ENCODE data around the gene DLG3. TPM values are rescaled to one million over a fixed set of nuclear protein-coding genes. Genes with fewer than 3 reads are reported as not detected.

The DLG3 gene
- polyA plus RNA-seq, 3 donors = 0.12 to 0.17 TPM; not detected in 1

DNA sequence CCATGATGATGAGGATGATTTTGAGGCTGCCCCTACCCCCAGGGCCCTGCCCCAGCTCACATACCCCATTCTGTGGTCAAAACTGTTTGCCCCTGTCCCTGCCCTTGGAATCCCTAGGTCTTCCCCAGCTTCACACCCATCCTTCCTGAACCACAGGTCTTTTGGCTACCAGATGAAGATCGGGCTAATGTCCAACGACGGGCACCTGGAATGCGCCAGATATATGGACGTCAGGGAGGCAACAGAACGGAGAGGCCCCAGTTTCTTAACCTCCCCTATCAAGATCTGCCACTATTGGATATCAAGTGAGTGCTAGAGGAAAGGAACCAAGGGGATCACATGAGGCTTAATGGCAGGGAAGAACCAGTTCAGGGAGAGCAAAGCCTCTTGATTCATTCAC lies 14.9 kb upstream of the DLG3 start:
- Histone ChIP-seq H3K36me3 (replicated peaks in 1 of 2; ENCODE audit: control insufficient read depth in 1 of 2, insufficient read depth in 2 of 2, low read length in 2 of 2) (no peaks in the 10 kb centered on the region), H2AFZ (ENCODE audit: insufficient read depth, low read depth, low read length, poor library complexity, severe bottlenecking) (no peak overlapping the region), H4K20me1 (ENCODE audit: insufficient read depth, low read length) (no peaks in the 10 kb centered on the region), H3K9me3 (replicated peaks in 1 of 2; ENCODE audit: control insufficient read depth in 1 of 2, insufficient read depth in 1 of 2, low read length in 2 of 2) (no peaks in the 10 kb centered on the region), H3K27ac (ENCODE audit: low read depth in 1 of 2, low read length in 2 of 2) (no peak overlapping the region), H3K4me2 (replicated peaks; ENCODE audit: extremely low read depth, low read length, poor library complexity, severe bottlenecking) (no peak overlapping the region), H3K79me2 (ENCODE audit: insufficient read depth, low read length) (no peaks in the 10 kb centered on the region), H3K4me1 (ENCODE audit: control insufficient read depth in 1 of 2, insufficient read depth in 2 of 2, low read length in 2 of 2) (peaks cover 9 to 17% of the 10 kb centered on the region in 2 donors), H3K27me3 (ENCODE audit: control insufficient read depth in 2 of 2, insufficient read depth in 2 of 2, low read length in 2 of 2) (peaks cover 0 to 2% of the 10 kb centered on the region in 2 donors), H3K4me3 (replicated peaks in 1 of 3; ENCODE audit: low read depth in 2 of 3, low read length in 3 of 3) (no peak overlapping the region), H3K9ac (ENCODE audit: insufficient read depth, low read length, poor library complexity, severe bottlenecking) (no peak overlapping the region)
- H3K36me3 Mint-ChIP-seq = no peaks in the 10 kb centered on the region
- peaks cover 11% of the 10 kb centered on the region for H3K4me1 Mint-ChIP-seq
- intact Hi-C loops (cut with micrococcal nuclease) = loop anchor here in 1 of 2 donors (10.0 kb wide), 1 partner anchor 275 kb away; no protein-coding TSS in a partner anchor
- TF ChIP-seq, protein P1, sequence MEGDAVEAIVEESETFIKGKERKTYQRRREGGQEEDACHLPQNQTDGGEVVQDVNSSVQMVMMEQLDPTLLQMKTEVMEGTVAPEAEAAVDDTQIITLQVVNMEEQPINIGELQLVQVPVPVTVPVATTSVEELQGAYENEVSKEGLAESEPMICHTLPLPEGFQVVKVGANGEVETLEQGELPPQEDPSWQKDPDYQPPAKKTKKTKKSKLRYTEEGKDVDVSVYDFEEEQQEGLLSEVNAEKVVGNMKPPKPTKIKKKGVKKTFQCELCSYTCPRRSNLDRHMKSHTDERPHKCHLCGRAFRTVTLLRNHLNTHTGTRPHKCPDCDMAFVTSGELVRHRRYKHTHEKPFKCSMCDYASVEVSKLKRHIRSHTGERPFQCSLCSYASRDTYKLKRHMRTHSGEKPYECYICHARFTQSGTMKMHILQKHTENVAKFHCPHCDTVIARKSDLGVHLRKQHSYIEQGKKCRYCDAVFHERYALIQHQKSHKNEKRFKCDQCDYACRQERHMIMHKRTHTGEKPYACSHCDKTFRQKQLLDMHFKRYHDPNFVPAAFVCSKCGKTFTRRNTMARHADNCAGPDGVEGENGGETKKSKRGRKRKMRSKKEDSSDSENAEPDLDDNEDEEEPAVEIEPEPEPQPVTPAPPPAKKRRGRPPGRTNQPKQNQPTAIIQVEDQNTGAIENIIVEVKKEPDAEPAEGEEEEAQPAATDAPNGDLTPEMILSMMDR (IDR thresholded peaks at IDR 0.05) = no peak
- H3K4me3 Mint-ChIP-seq = no peak overlapping the region
- no CpG with 5 or more reads among the region's 6 CpGs for WGBS (ENCODE audit: insufficient coverage)
- DNase-seq = no peak
- H3K27ac Mint-ChIP-seq = no peak overlapping the region
- H3K27me3 Mint-ChIP-seq (ENCODE audit: low read depth in 3 of 3) = peaks cover under 1 to 11% (median 6%) of the 10 kb centered on the region in 3 donors
- H3K9me3 Mint-ChIP-seq = peaks cover 0 to 2% (median 1%) of the 10 kb centered on the region in 7 donors

DNA sequence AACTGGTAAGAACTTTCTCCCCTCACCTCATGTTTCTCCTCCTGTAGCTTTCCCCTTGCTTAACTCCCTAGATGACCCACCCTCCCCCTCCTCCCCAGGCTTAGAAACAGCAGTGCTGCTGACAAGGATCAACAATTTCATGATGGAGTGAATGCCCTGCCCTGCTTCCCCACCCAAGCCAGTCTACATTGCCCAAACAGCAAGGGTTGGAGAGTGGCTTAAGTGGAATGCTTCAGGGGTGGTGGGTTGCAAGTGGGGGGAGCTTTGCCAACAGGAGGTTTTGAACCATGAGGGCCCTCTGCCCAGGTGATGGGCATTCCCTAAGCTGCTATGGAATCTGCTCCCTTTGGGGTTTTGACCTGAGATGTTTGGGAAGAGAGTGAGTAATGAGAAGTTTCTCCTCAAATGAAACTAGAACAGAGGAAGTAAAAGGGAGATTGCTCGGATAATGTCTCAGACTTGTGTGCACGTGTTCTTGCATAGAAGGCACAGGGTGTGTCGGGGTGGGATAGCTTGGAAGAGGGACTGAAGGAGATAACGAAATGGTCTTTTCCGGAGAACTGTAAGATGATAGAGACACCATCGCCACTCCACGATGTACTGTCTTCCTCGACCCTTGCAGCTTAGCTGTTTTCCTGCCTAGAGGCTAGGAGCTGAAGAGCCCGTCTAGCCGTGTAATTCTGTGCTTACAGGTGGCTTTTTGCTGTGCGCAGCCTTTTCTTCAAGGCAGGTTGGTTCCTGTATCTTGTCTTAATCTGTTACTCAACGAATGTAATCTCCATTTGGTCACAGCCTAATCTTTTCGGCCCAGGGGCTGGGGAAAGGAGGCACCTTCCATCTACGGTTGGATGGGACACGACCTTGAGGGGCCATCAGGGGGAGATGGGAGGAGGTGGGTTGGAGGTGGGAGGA lies 11.4 kb upstream of the DLG3 start:
- Histone ChIP-seq H3K9me3 (replicated peaks in 1 of 2; ENCODE audit: control insufficient read depth in 1 of 2, insufficient read depth in 1 of 2, low read length in 2 of 2) (no peaks in the 10 kb centered on the region), H3K4me3 (replicated peaks in 1 of 3; ENCODE audit: low read depth in 2 of 3, low read length in 3 of 3) (peak overlapping the region; percentile 59 to 81 (median 78)), H3K9ac (ENCODE audit: insufficient read depth, low read length, poor library complexity, severe bottlenecking) (peak overlapping the region; percentile 61), H3K36me3 (replicated peaks in 1 of 2; ENCODE audit: control insufficient read depth in 1 of 2, insufficient read depth in 2 of 2, low read length in 2 of 2) (no peaks in the 10 kb centered on the region), H3K27ac (ENCODE audit: low read depth in 1 of 2, low read length in 2 of 2) (peak overlapping the region in 1 of 2 donors; percentile 73), H3K27me3 (ENCODE audit: control insufficient read depth in 2 of 2, insufficient read depth in 2 of 2, low read length in 2 of 2) (peaks cover 0 to 5% of the 10 kb centered on the region in 2 donors), H3K4me1 (ENCODE audit: control insufficient read depth in 1 of 2, insufficient read depth in 2 of 2, low read length in 2 of 2) (peaks cover 21 to 38% of the 10 kb centered on the region in 2 donors), H4K20me1 (ENCODE audit: insufficient read depth, low read length) (no peaks in the 10 kb centered on the region), H3K79me2 (ENCODE audit: insufficient read depth, low read length) (no peaks in the 10 kb centered on the region), H2AFZ (ENCODE audit: insufficient read depth, low read depth, low read length, poor library complexity, severe bottlenecking) (peak overlapping the region; percentile 90), H3K4me2 (replicated peaks; ENCODE audit: extremely low read depth, low read length, poor library complexity, severe bottlenecking) (peak overlapping the region; percentile 79)
- WGBS (ENCODE audit: insufficient coverage) = 24% methylated on average over 7 of the region's 15 CpGs
- peak overlapping the region; percentile 91 to 92 for H3K4me3 Mint-ChIP-seq
- no peaks in the 10 kb centered on the region for H3K36me3 Mint-ChIP-seq
- DNase-seq = peak in 2 of 3 donors; percentile 4 to 13
- H3K9me3 Mint-ChIP-seq = peaks cover 0 to 4% (median 0%) of the 10 kb centered on the region in 7 donors
- TF ChIP-seq, protein P1 (IDR thresholded peaks at IDR 0.05) = no peak
- intact Hi-C loops (cut with micrococcal nuclease) = loop anchor here in 1 of 2 donors (10.0 kb wide), 1 partner anchor 278 kb away; no protein-coding TSS in a partner anchor
- H3K27ac Mint-ChIP-seq = peak overlapping the region in 6 of 7 donors; percentile 25 to 89 (median 76)
- H3K27me3 Mint-ChIP-seq (ENCODE audit: low read depth in 3 of 3) = peaks cover 5 to 17% (median 15%) of the 10 kb centered on the region in 3 donors
- peaks cover 30% of the 10 kb centered on the region for H3K4me1 Mint-ChIP-seq

All from CD14-positive monocyte (primary cell).